GM12878 (cell line): ENCODE data around the gene PRUNE1. TPM values are rescaled to one million over a fixed set of nuclear protein-coding genes. Genes with fewer than 3 reads are reported as not detected.

Experiments used
- ATAC-seq: fragments of 200-7000 bp; cut with Tn5 transposase; 3 replicates; pipeline ENCODE4 v1.9.1; 2020; ENCODE audit warnings: mild to moderate bottlenecking, moderate library complexity
- BruUV-seq: library from RNA; stranded (reverse); fragments of 400-500 nt; replicated peaks from 2 replicates; lab custom pipeline; 2021; lab: Mats Ljungman, UMichigan
- CTCF ChIA-PET: fragments of 300-600 bp; sonication (Branson Sonifier 250); formaldehyde crosslinking; extraction: SDS; loops from one replicate; lab custom pipeline; 2021; ENCODE audit warnings: inconsistent platforms; lab: Yijun Ruan, JAX
- POLR2A ChIA-PET: fragments of 350-600 bp; formaldehyde crosslinking; extraction: SDS; loops from one replicate; lab custom pipeline; 2021; ENCODE audit warnings: inconsistent platforms; lab: Charles Lee
- RAD21 ChIA-PET: fragments of 300-600 bp; sonication (Branson Sonifier 250); formaldehyde crosslinking; loops from one replicate; lab custom pipeline; 2023; ENCODE audit warnings: antibody characterized with exemption; ENCODE audit not compliant: unreplicated experiment; lab: Charles Lee
- SMC1A ChIA-PET: fragments of 300-600 bp; sonication (Branson Sonifier 250); formaldehyde crosslinking; loops from one replicate; lab custom pipeline; 2023; ENCODE audit not compliant: unreplicated experiment, uncharacterized antibody; lab: Charles Lee
- DNase-seq: peaks from one replicate; pipeline ENCODE4 v3.0.0-alpha.2; 2011; ENCODE audit warnings: low read depth, low spot score
- FAIRE-seq: peaks from 3 replicates; lab custom pipeline; 2011; peaks lifted over from hg19 to GRCh38; lab: Jason Lieb, UNC
- H2AFZ ChIP-seq: 2 replicates; pipeline ENCODE4 v1.6.0; 2011; ENCODE audit warnings: low read depth, low read length, control low read depth; ENCODE audit not compliant: control insufficient read depth
- H3K27ac ChIP-seq: 2 replicates; pipeline ENCODE4 v1.5.1; 2011; ENCODE audit warnings: control low read depth; ENCODE audit not compliant: control insufficient read depth, insufficient read depth
- H3K27me3 ChIP-seq, 2 experiments: replicated peaks in 1 of 2; 2 replicates each; pipeline versions ENCODE4 v1.6.0 to v1.6.1; 2011; ENCODE audit warnings: low read length in 1 of 2; ENCODE audit not compliant: control insufficient read depth in 2 of 2, insufficient read depth in 2 of 2
- H3K36me3 ChIP-seq, 2 experiments: 2 replicates each; pipeline ENCODE4 v1.5.1; 2011; ENCODE audit warnings: low read length in 1 of 2; ENCODE audit not compliant: control insufficient read depth in 2 of 2, insufficient read depth in 2 of 2
- H3K4me1 ChIP-seq: 2 replicates; pipeline ENCODE4 v1.6.1; 2011; ENCODE audit warnings: mild to moderate bottlenecking, low read length, moderate library complexity, mixed read lengths; ENCODE audit not compliant: control insufficient read depth, insufficient read depth
- H3K4me2 ChIP-seq: 2 replicates; pipeline ENCODE4 v1.6.0; 2011; ENCODE audit warnings: control low read depth; ENCODE audit not compliant: control insufficient read depth, insufficient read depth
- H3K4me3 ChIP-seq: fragments of 200-600 bp; sonication (generic); 2 replicates; pipeline ENCODE4 v1.5.1; 2016
- H3K79me2 ChIP-seq: 2 replicates; pipeline ENCODE4 v1.6.0; 2011; ENCODE audit warnings: low read length; ENCODE audit not compliant: control insufficient read depth, insufficient read depth
- H3K9ac ChIP-seq: 2 replicates; pipeline ENCODE4 v1.8.0; 2011; ENCODE audit warnings: low read length, control low read depth, mixed read lengths; ENCODE audit not compliant: control insufficient read depth, insufficient read depth
- H3K9me3 ChIP-seq: replicated peaks from 3 replicates; pipeline ENCODE4 v1.5.1; 2011; ENCODE audit warnings: mild to moderate bottlenecking, low read length; ENCODE audit not compliant: control insufficient read depth, insufficient read depth
- H4K20me1 ChIP-seq: 2 replicates; pipeline ENCODE4 v1.6.0; 2011; ENCODE audit not compliant: control insufficient read depth, insufficient read depth
- ATF7 ChIP-seq: fragments of 450-650 bp; IDR thresholded peaks from 2 replicates; pipeline ENCODE4 v1.6.1; 2016; ENCODE audit warnings: low read depth, mild to moderate bottlenecking
- BACH1 ChIP-seq: fragments of 450-650 bp; IDR thresholded peaks from 2 replicates; pipeline ENCODE4 v1.6.1; 2017; ENCODE audit warnings: mild to moderate bottlenecking, borderline replicate concordance
- CEBPB ChIP-seq, 2 experiments: fragments of 150-350 bp in 1 of 2; IDR thresholded peaks; 2 replicates each; pipeline ENCODE4 v1.6.1; 2012 to 2014; ENCODE audit warnings: low read depth in 2 of 2, low read length in 2 of 2, borderline replicate concordance in 1 of 2, inconsistent platforms in 1 of 2
- GABPA ChIP-seq: IDR thresholded peaks from 2 replicates; pipeline ENCODE4 v1.6.1; 2014; ENCODE audit warnings: antibody characterized with exemption, low read depth, mild to moderate bottlenecking, inconsistent platforms
- IKZF2 ChIP-seq, 2 experiments: fragments of 450-650 bp; IDR thresholded peaks; 2 replicates each; pipeline ENCODE4 v1.6.1; 2017; ENCODE audit warnings: mild to moderate bottlenecking in 2 of 2, moderate library complexity in 2 of 2
- IRF4 ChIP-seq: IDR thresholded peaks from 2 replicates; pipeline ENCODE4 v1.6.1; 2011; ENCODE audit warnings: low read depth, low read length
- IRF5 ChIP-seq: fragments of 450-650 bp; IDR thresholded peaks from 2 replicates; pipeline ENCODE4 v1.6.1; 2017; ENCODE audit warnings: borderline replicate concordance
- NBN ChIP-seq: fragments of 450-650 bp; IDR thresholded peaks from 2 replicates; pipeline ENCODE4 v1.6.1; 2016
- NFYB ChIP-seq: IDR thresholded peaks from 2 replicates; pipeline ENCODE4 v1.6.1; 2011; ENCODE audit warnings: low read depth, mild to moderate bottlenecking, low read length, improper control_type of control experiment, moderate library complexity; ENCODE audit not compliant: insufficient read depth
- NR2C1 ChIP-seq: fragments of 450-650 bp; IDR thresholded peaks from 2 replicates; pipeline ENCODE4 v1.6.1; 2017; ENCODE audit warnings: antibody characterized with exemption, mild to moderate bottlenecking, moderate library complexity
- PAX8 ChIP-seq: fragments of 450-650 bp; IDR thresholded peaks from 2 replicates; pipeline ENCODE4 v1.6.1; 2017; ENCODE audit warnings: mild to moderate bottlenecking, moderate library complexity
- POLR2AphosphoS2 ChIP-seq: IDR thresholded peaks from 2 replicates; pipeline ENCODE4 v1.6.1; 2011; ENCODE audit warnings: low read depth, mild to moderate bottlenecking, low read length, improper control_type of control experiment, moderate library complexity
- POU2F2 ChIP-seq: IDR thresholded peaks from 3 replicates; pipeline ENCODE4 v1.6.1; 2011; ENCODE audit warnings: low read depth, mild to moderate bottlenecking, low read length, borderline replicate concordance
- SREBF1 ChIP-seq: IDR thresholded peaks from 2 replicates; pipeline ENCODE4 v1.6.1; 2012; ENCODE audit warnings: mild to moderate bottlenecking, low read length
- TAF1 ChIP-seq: IDR thresholded peaks from 2 replicates; pipeline ENCODE4 v1.6.1; 2011; ENCODE audit warnings: mild to moderate bottlenecking, low read depth, low read length, borderline replicate concordance
- ZNF207 ChIP-seq: fragments of 450-650 bp; IDR thresholded peaks from 2 replicates; pipeline ENCODE4 v1.6.1; 2014; ENCODE audit warnings: antibody characterized with exemption, mild to moderate bottlenecking, borderline replicate concordance
- ZNF24 ChIP-seq: fragments of 450-650 bp; IDR thresholded peaks from 2 replicates; pipeline ENCODE4 v1.6.1; 2017; ENCODE audit warnings: antibody characterized with exemption, mild to moderate bottlenecking
- WGBS: methylation state at CpG from one replicate; pipeline ENCODE4 v1.1.6; 2016; ENCODE audit warnings: low lambda C conversion rate; ENCODE audit not compliant: insufficient replicate concordance, insufficient coverage; ENCODE audit errors: missing lambda C conversion rate; 5-methylcytosine and 5-hydroxymethylcytosine counted together
- in situ Hi-C: fragments of 300-500 bp; cut with MboI; formaldehyde crosslinking; loops from 9 replicates; pipeline ENCODE4 v1.14.3; 2018; ENCODE audit warnings: mixed read lengths
- intact Hi-C: fragments of 100-400 bp; cut with micrococcal nuclease; formaldehyde crosslinking; loops from one replicate; pipeline ENCODE4 v1.14.2; 2022; ENCODE audit not compliant: unreplicated experiment
- polyA plus RNA-seq, 11 experiments: library from polyadenylated mRNA; depleted of rRNA in 4 of 11; unstranded in 6 of 11; stranded (reverse) in 5 of 11; fragments of >200 nt; fragmentation: Nextera tagmentation in 4 of 11; fragmentation: Illumina TruSeq in 1 of 11; extraction: Ambion mirVana in 4 of 11; extraction: Trizol in 1 of 11; gene quantifications; 1 replicate in 1 of 11; 2 replicates in 10 of 11; pipeline versions ENCODE4 v1.2.1 to v1.2.3, GENCODE V29; 2011 to 2016; ENCODE audit warnings: inconsistent platforms in 2 of 11, missing spikeins in 2 of 11, low read depth in 1 of 11
- total RNA-seq, 4 experiments: library from RNA; depleted of rRNA in 3 of 4; stranded (reverse); fragments of >200 nt in 3 of 4; fragmentation: Illumina TruSeq in 1 of 4; extraction: Trizol in 1 of 4; gene quantifications; 2 replicates each; pipeline versions ENCODE4 v1.2.1 to v1.2.3, GENCODE V29; 2013 to 2021

Gene PRUNE1
- total and polyA plus RNA-seq, 10 of the 15 experiments (the other 5 are each of a cell fraction or from before 2014, with no cell fraction given), result 4.7 to 24.5 (median 12.4) TPM

- BruUV-seq, result no TSS peak
- Histone ChIP-seq H3K4me3 (no peak overlapping the region), H3K27me3 (no peaks in the 10 kb centered on the region), H3K9ac (no peak overlapping the region), H3K36me3 (no peaks in the 10 kb centered on the region; a peak in 1 of 4 replicates), H3K9me3 (no peaks in the 10 kb centered on the region), H4K20me1 (no peaks in the 10 kb centered on the region), H3K4me1 (peaks cover 7% of the 10 kb centered on the region), H3K27ac (no peak overlapping the region), H3K79me2 (peaks cover 5% of the 10 kb centered on the region), H3K4me2 (no peak overlapping the region), H2AFZ (no peak overlapping the region)
- no peak for TF ChIP-seq TAF1
- no peak for TF ChIP-seq ATF7
- no peak for TF ChIP-seq CEBPB (IDR thresholded peaks at IDR 0.05; ENCODE audit: borderline replicate concordance in 1 of 2, low read depth in 2 of 2, low read length in 2 of 2)
- TF ChIP-seq NR2C1, result no peak
- TF ChIP-seq PAX8, result no peak
- no peak for TF ChIP-seq IRF5
- no peak for TF ChIP-seq GABPA
- TF ChIP-seq POU2F2, result no peak
- TF ChIP-seq NBN, result no peak
- no peak for TF ChIP-seq ZNF207
- TF ChIP-seq IRF4, result no peak
- TF ChIP-seq NFYB, result no peak
- TF ChIP-seq ZNF24, result no peak
- no peak for TF ChIP-seq IKZF2 (IDR thresholded peaks at IDR 0.05)
- no peak for TF ChIP-seq SREBF1
- no peak for TF ChIP-seq POLR2AphosphoS2
- TF ChIP-seq BACH1, result no peak
- RAD21 ChIA-PET, result no interaction called here
- POLR2A ChIA-PET, result interaction anchor here (0.6 kb wide), 1 partner anchor 1051 kb away, joined by 3 read pairs; no protein-coding TSS in a partner anchor
- no peak for FAIRE-seq
- SMC1A ChIA-PET, result interaction anchor here (1.3 to 1.6 kb wide), 2 partner anchors 28 to 80 kb away, joined by 3 read pairs; no protein-coding TSS in a partner anchor
- no peak for ATAC-seq
- 51% methylated on average over 3 of the region's 3 CpGs for WGBS
- intact Hi-C loops, result no loop called here
- CTCF ChIA-PET, result interaction anchor here (0.6 to 16.2 kb wide), 4 partner anchors 8 to 26 kb away, joined by 3 to 252 read pairs (median 5); partner anchors contain the start of genes ANXA9 and CERS2
- no peak for DNase-seq
- in situ Hi-C loops, result no loop called here
Measured at GRCh38 chr1:151002051-151002450, 6.2 kb upstream of the PRUNE1 start.
